GM10266 (cell line): Measurements from ENCODE around the gene CTNNBL1.

ENCODE experiments used
- DNase-seq: peaks from one replicate; pipeline ENCODE4 v3.0.0; 2012; ENCODE audit errors: extremely low spot score
- CTCF ChIP-seq: IDR thresholded peaks from 2 replicates; pipeline ENCODE4 v1.5.1; 2012; ENCODE audit warnings: mild to moderate bottlenecking, low read depth; ENCODE audit not compliant: control insufficient read depth, insufficient read depth; ENCODE audit errors: missing control alignments

The CTNNBL1 gene

GRCh38 chr20:37770908-37771307 lies 77.1 kb downstream of the CTNNBL1 start:
- DNase-seq = no peak
- TF ChIP-seq CTCF = no peak

- no peak for DNase-seq
- TF ChIP-seq CTCF = no peak
Measured at GRCh38 chr20:37773291-37773826, 79.5 kb downstream of the CTNNBL1 start.

- no peak for TF ChIP-seq CTCF
- DNase-seq = no peak
Measured at GRCh38 chr20:37774156-37774555, 80.3 kb downstream of the CTNNBL1 start.

- no peak for TF ChIP-seq CTCF
- DNase-seq = no peak
Measured at GRCh38 chr20:37775200-37775599, 81.4 kb downstream of the CTNNBL1 start.

GRCh38 chr20:37776049-37776448 lies 82.2 kb downstream of the CTNNBL1 start:
- TF ChIP-seq CTCF = no peak
- DNase-seq = no peak

GRCh38 chr20:37776526-37776925 lies 82.7 kb downstream of the CTNNBL1 start:
- no peak for TF ChIP-seq CTCF

GRCh38 chr20:37777012-37777950 lies 83.5 kb downstream of the CTNNBL1 start:
- no peak for DNase-seq
- TF ChIP-seq CTCF = no peak

More at GRCh38 chr20:37776526-37776925, 82.7 kb downstream of the CTNNBL1 start:
- no peak for DNase-seq
